HG03039 (cell line): ENCODE data around the gene SYCP2L.
"Not testable (repeated sequence)": the region's sequence is repeated elsewhere in the genome, so short reads cannot be mapped to it uniquely, and the experiment has no call there.

Source experiments
- ATAC-seq: cut with Tn5 transposase; IDR thresholded peaks from one replicate; pipeline ENCODE4 v1.9.1; 2021; ENCODE audit warnings: mild to moderate bottlenecking, moderate library complexity; ENCODE audit not compliant: unreplicated experiment

SYCP2L gene

GRCh38 chr6:10886691-10887502, at the start of gene SYCP2L:
SYCP2L (plus strand) TSS chr6:10887052; CDS start chr6:10887127, 75 bp downstream.
- ATAC-seq, result no peak

- ATAC-seq, result no peak
Observed at GRCh38 chr6:10837622-10837994, 49.2 kb upstream of the SYCP2L start.

- ATAC-seq, result peak; percentile 87
Observed at GRCh38 chr6:10837995-10838793, 48.7 kb upstream of the SYCP2L start, which contains the start of gene MAK. MAK (minus strand) TSS chr6:10838539; CDS start chr6:10830648, 7,891 bp downstream.

DNA sequence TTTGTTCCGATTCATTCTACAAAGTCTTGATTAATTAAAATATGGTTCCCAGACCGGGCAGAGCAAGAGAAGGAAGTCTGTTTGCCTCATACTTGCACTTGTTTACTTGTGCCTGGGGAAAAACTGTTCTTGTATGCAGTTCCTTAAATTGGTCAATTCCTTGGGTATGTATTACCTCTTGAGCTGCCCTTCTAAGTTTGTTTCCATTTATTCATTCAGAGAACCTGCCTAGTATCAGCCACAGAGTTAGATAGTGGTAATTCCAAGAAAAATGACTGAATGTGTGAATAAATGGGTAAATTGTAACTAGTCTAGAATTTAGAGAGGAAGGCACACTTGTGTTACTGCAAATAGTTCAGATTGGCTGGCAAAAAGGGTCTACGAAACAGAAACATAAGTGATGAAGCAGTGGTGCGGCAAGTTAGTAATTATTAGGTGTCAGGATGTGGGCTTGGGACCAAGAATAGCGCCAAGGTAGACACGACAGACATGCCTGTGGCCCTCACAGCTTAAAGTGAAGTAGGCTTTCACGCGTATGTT, 48.0 kb upstream of the SYCP2L start:
- peak; percentile 43 for ATAC-seq

DNA sequence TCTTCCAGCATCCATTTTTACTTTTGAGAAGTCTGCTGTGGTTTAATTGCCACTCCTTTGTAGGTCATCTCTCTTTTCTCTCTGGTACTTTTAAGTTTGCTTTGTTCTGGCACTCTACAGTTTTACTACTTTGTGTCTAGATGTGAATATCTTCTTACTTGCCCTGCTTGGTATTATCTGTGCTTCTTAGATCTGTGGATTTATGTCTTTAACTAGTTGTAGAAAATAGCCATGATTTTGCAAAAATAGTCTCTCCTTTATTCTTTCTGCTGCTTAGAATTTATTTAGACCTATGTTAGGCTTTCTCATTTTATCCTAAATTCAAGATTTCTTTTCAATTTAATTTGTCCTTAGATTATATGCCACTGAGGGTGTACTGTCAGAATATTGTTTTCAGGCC, 43.3 kb upstream of the SYCP2L start:
- no peak for ATAC-seq

- ATAC-seq, result no peak
Observed at GRCh38 chr6:10847684-10848083, 39.2 kb upstream of the SYCP2L start.

DNA sequence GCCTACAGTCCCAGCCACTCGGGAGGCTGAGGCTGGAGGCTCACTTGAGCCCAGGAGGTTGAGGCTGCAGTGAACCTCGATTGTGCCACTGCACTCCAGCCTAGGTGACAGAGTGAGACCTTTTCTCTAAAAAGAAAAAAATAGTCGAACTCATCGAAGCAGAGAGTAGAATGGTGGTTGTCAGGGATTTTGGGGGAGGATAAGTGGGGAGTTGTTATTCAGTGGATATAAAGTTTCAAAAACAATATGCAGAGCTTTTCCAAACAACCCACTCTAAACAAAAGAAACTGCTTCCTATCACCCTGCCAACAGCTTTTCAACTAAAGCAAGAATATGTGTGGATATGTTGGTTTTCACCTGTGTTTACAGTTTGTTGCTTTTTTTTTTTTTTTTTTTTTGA, 37.0 kb upstream of the SYCP2L start:
- no peak for ATAC-seq

DNA sequence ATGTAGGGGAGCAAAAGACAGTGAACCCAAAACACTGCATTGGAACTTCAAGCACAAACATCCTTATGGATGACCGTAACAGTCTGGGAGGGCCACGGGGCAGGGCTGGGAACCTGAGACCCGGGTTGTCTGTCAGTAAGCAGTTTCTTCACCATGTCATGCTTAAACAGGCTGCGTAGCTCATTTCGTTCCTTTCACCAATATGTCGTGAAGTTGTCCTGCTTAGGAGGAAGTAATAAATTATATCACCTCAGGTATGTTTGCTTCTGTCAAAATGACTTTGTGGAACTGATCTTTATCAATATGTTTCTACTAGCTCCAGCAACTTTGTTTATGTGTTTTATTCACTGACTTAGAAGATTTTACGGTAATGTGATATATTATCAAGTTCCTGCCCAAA, 36.1 kb upstream of the SYCP2L start:
- no peak for ATAC-seq

DNA sequence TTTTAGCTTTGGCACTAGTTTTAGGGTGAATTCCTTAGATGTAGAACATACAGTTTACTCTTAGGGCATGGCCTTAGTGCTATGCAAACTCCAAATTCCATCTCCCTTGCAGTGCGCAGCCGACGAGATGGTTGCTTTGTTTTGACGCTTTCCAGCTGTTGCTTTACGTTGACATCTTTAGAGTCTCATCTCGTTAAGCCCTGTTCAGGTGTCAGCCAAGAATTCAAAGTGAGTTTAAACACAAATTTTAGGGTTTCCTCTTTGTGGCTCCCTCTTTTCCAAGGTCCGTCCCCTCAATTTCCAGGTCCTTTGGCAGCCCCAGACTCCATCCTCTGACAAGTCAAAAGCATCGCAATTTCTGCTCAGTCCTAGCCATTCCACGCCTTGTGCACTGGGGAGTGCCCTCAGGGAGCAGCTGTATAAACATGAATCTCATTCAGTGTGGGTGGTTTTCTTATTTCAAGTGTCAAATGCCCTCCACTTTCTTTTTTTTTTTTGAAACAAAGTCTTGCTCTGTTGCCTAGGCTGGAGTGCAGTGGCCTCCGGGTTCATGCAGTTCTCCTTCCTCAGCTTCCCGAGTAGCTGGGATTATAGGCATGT, 34.4 kb upstream of the SYCP2L start:
- no peak for ATAC-seq

GRCh38 chr6:10853849-10854300, 33.0 kb upstream of the SYCP2L start:
- not testable (repeated sequence) for ATAC-seq

- no peak for ATAC-seq
Observed at GRCh38 chr6:10854922-10855632, 31.8 kb upstream of the SYCP2L start.

- ATAC-seq, result no peak
Observed at GRCh38 chr6:10857259-10857658, 29.6 kb upstream of the SYCP2L start.

GRCh38 chr6:10861086-10861485, 25.8 kb upstream of the SYCP2L start:
- ATAC-seq, result no peak

DNA sequence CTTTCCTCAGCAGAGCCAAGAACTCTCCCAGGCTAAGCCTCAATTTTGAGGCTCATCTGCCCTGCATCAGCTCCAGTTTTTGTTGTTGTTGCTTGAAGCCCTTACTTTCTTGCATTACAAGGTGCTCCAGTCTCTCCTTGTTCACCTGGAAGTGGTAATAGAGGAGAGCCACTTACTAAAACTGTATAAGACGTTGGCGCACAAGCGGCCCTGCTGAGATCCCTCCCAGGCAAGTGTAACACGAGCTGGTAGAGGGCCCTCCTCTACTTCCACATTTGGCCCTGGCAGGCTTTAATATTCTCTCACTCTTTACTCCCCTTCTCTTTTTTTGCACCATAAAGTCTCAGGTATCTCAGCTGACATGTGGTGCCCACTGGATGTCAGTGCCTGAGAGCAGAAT, 24.5 kb upstream of the SYCP2L start:
- no peak for ATAC-seq

DNA sequence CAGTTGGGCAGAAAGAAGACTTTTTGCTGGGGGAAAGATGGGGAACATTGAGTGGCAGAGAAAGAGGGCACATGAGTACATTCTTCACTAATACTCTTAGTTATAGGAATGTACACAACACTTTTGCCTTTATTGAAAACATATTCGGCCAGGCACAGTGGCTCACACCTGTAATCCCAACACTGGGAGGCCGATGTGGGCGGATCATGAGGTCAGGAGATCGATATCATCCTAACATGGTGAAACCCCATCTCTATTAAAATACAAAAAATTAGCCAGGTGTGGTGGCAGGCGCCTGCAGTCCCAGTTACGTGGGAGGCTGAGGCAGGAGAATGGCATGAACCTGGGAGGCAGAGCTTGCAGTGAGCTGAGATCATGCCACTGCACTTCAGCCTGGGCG, 23.8 kb upstream of the SYCP2L start:
- not testable (repeated sequence) for ATAC-seq

DNA sequence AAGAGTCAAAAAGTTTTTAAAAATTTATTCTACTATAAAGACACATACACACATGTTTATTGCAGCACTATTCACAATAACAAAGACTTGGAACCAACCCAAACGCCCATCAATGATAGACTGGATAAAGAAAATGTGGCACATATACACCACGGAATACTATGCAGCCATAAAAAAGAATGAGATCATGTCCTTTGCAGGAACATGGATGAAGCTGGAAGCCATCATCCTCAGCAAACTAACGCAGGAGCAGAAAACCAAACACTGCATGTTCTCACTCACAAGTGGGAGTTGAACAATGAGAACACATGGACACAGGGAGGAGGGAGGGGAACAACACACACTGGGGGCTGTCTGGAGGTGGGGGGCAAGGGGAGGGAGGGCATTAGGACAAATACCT, 20.1 kb upstream of the SYCP2L start:
- not testable (repeated sequence) for ATAC-seq

DNA sequence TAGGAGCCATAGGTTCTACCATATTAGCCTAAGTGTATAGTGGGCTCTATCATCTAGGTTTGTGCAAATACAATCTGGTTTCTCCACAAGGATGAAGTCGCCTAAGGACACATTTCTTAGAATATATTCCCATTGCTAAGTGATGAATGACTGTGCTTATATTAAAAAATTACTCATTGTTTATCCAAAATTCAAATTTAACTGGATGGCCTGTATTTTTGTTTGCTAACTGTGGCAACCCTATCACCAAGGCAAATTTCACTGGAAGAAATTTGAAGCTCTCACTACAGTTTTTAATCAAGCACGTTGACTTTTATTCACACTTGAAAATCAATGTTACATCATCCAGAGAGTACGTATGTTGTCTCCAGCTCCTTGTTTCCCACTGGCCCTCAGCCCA, 18.9 kb upstream of the SYCP2L start:
- ATAC-seq, result no peak

DNA sequence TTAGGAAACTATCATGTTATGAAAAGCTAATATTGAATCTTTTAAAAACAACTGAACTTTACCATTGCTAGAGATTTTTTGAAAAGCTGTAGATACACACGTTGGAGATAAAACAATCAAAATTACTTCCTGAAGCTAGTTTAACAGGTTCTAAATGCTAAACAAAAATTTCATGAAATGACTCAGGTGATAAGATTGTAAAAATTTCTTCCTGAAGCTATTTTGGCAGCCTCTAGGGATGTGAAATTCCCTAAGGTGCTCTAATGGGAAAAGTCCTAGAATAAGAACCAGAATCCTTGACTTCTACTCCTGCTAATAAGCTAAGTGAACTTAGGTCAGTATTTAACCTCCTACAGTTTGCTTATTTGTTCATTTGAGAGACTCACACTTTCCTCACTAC, 13.5 kb upstream of the SYCP2L start:
- no peak for ATAC-seq

GRCh38 chr6:10874207-10874606, 12.6 kb upstream of the SYCP2L start:
- ATAC-seq, result no peak

- no peak for ATAC-seq
Observed at GRCh38 chr6:10875026-10875425, 11.8 kb upstream of the SYCP2L start.

- ATAC-seq, result no peak
Observed at GRCh38 chr6:10877012-10877411, 9.8 kb upstream of the SYCP2L start.
